Caki2 (cell line): ENCODE measurements around the gene TSSK6. TPM values are rescaled to one million over a fixed set of nuclear protein-coding genes. Genes with fewer than 3 reads are reported as not detected.

Experiments
- DNase-seq: peaks from one replicate; pipeline ENCODE4 v3.0.0-alpha.2; 2015; ENCODE audit warnings: low read depth
- in situ Hi-C: cut with HindIII; loops from 2 replicates; pipeline ENCODE4 v1.10.0; 2016; ENCODE audit warnings: low sequenced_read_pairs, low pct_unique_long_range_greater_than_20kb, mixed read lengths
- total RNA-seq: library from RNA; depleted of rRNA; stranded (reverse); fragments of >200 nt; shearing (Covaris generic); gene quantifications from 2 replicates; pipeline ENCODE4 v1.2.3, GENCODE V29; 2014; ENCODE audit warnings: low replicate concordance

TSSK6 gene
- total RNA-seq, 1 experiment from 2014 or later: 4.1 TPM

- in situ Hi-C loops: no loop called here
- DNase-seq: no peak
Measured at GRCh38 chr19:19547674-19548336, 32.5 kb upstream of the TSSK6 start.

GRCh38 chr19:19546751-19547162 lies 31.4 kb upstream of the TSSK6 start:
- in situ Hi-C loops: no loop called here
- no peak for DNase-seq

DNA sequence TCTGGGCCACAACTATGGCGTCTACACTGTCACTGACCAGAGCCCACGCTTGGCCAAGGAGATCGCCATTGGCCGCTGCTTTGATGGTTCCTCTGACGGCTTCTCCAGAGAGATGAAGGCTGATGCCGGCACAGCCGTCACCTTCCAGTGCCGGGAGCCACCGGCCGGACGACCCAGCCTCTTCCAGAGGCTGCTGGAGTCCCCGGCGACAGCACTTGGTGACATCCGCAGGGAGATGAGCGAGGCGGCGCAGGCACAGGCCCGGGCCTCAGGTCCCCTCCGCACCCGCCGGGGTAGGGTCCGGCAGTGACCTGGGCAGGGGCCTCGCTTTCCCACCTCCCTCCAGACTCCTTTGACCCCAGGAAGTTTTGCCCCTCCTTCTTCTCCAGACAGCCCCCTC lies 30.4 kb upstream of the TSSK6 start:
- no peak for DNase-seq
- in situ Hi-C loops: no loop called here

DNA sequence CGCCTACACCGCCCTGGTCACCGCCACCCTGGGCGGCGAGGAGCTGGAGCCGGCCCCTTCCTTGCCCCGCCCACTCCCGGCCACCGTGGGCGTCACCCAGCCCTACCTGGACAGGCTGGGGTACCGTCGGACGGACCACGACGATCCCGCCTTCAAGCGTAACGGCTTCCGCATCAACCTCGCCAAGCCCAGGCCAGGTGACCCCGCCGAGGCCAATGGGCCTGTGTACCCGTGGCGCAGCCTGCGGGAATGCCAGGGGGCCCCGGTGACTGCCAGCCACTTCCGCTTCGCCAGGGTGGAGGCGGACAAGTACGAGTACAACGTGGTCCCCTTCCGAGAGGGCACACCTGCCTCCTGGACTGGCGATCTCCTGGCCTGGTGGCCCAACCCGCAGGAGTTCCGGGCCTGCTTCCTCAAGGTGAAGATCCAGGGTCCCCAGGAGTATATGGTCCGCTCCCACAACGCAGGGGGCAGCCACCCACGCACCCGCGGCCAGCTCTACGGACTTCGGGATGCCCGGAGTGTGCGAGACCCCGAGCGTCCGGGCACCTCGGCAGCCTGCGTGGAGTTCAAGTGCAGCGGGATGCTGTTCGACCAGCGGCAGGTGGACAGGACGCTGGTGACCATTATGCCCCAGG lies 29.7 kb upstream of the TSSK6 start:
- in situ Hi-C loops: no loop called here

GRCh38 chr19:19544257-19544953 lies 29.1 kb upstream of the TSSK6 start:
- in situ Hi-C loops: no loop called here
- DNase-seq: no peak

More for the DNA sequence above, 29.7 kb upstream of the TSSK6 start:
- DNase-seq: no peak

DNA sequence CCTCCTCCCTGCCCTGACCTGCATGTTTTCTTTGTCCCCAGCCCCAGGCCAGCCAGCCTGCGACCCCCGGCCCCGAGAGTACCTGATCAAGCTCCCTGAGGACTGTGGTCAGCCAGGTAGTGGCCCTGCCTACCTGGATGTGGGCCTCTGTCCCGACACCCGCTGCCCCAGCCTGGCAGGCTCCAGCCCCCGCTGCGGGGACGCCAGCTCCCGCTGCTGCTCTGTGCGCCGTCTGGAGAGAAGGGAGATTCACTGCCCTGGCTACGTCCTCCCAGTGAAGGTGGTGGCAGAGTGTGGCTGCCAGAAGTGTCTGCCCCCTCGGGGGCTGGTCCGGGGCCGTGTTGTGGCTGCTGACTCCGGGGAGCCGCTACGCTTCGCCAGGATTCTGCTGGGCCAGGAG lies 28.3 kb upstream of the TSSK6 start:
- no peak for DNase-seq
- in situ Hi-C loops: no loop called here

DNA sequence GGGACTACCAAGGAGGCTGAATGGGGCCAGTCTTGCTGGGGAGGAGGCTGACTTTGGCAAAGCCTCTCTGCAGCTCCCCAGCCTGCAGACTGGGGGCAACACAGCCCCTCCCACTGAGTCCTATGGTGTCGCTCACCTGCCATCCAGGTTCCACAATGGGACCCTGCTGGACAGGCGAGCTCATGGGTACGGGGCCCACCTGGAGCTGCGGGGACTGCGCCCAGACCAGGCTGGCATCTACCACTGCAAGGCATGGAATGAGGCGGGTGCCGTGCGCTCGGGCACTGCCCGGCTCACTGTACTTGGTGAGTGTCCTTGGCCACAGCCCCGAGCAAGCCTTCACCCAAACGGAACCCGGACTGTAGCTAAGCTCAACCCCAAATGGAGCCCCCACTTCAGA lies 27.8 kb upstream of the TSSK6 start:
- DNase-seq: no peak
- in situ Hi-C loops: no loop called here

GRCh38 chr19:19542507-19542906 lies 27.2 kb upstream of the TSSK6 start:
- DNase-seq: no peak
- in situ Hi-C loops: no loop called here

- DNase-seq: no peak
- in situ Hi-C loops: no loop called here
Measured at GRCh38 chr19:19541616-19542015, 26.3 kb upstream of the TSSK6 start.

DNA sequence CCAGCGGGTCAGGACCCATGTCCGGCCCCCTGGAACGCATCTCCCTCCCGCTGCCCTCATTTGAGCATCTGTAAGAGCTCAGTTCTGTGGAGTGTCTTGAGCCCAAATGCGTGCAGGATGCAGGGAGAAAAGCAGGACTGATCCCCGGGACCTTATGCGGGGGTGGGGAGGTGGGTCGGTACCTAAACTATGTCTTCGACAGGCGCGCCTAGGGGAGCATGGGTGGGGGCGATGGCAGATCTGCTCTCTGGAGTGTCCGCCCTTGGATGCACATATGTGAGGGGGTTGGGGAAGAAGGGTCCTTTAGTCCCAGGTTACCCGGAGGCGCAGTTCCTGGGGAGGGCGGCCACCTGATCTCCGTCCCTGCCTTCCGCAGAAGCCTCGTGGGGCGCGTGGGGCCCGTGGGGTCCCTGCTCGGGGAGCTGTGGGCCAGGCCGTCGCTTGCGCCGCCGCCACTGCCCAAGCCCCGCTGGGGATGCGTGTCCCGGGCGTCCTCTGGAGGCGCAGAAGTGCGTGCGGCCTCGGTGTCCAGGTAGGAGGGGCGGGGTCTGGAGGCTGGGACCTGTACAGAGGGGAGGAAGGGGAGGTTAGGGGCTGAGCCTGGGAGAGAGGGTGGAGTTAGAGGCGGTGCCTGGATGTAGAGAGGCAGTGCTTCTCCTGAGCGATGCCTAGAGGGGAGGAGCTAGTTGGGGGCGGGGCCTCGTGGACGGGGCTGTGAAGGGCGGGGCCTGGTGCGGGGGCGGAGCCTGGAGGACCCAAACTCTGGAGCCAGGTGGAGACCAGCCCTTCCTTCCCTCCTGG lies 25.6 kb upstream of the TSSK6 start:
- DNase-seq: no peak
- in situ Hi-C loops: no loop called here

DNA sequence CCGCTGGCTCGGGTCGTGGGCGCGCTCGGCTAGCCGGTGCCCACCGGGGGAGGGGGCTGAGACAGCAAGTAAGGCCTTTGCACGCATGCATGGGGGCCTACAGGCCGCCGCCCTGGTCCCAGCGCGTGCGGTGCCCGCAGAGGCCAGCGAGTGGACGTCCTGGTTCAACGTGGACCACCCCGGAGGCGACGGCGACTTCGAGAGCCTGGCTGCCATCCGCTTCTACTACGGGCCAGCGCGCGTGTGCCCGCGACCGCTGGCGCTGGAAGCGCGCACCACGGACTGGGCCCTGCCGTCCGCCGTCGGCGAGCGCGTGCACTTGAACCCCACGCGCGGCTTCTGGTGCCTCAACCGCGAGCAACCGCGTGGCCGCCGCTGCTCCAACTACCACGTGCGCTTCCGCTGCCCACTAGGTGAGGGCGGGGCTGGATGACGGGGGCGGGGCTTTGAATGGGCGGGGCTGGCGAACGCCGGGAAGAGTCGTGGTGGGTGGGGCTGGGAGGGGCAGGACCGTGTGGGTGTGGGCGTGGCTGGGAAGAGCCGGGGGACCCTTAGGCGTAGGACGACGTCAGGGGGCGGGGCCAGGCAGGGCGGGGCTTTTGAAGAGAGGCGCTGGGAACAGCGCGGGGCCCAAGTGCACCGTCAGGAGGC lies 24.8 kb upstream of the TSSK6 start:
- DNase-seq: no peak
- in situ Hi-C loops: no loop called here

DNA sequence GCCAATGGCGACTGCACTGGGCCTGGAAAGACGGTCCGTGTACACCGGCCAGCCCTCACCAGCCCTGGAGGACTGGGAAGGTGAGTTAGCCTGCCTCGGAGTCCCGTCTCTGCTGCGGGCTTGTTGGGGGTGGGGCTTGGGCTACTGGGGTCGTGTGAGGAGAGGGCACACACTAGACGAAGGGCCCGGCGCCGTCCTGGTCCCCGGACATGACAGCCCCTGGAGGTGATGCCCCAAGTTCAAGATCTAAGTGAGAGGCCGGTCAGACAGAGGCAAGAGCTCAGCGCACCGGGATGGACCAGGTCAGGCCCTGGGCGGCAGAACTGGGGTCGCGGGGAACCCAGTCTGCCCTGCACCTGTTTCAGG lies 24.3 kb upstream of the TSSK6 start:
- no peak for DNase-seq
- in situ Hi-C loops: loop anchor here (10.0 kb wide), 1 partner anchor 125 kb away; the partner anchor contains the start of genes ATP13A1 and ZNF101

GRCh38 chr19:19538785-19539166 lies 23.4 kb upstream of the TSSK6 start:
- in situ Hi-C loops: loop anchor here (10.0 kb wide), 1 partner anchor 126 kb away; the partner anchor contains the start of genes ATP13A1 and ZNF101
- no peak for DNase-seq

- DNase-seq: no peak
- in situ Hi-C loops: loop anchor here (10.0 kb wide), 1 partner anchor 127 kb away; the partner anchor contains the start of genes ATP13A1 and ZNF101
Measured at GRCh38 chr19:19538061-19538784, 22.9 kb upstream of the TSSK6 start, which contains the start of gene CILP2. CILP2 (plus strand) TSS chr19:19538265; CDS start chr19:19538350, 85 bp downstream.

DNA sequence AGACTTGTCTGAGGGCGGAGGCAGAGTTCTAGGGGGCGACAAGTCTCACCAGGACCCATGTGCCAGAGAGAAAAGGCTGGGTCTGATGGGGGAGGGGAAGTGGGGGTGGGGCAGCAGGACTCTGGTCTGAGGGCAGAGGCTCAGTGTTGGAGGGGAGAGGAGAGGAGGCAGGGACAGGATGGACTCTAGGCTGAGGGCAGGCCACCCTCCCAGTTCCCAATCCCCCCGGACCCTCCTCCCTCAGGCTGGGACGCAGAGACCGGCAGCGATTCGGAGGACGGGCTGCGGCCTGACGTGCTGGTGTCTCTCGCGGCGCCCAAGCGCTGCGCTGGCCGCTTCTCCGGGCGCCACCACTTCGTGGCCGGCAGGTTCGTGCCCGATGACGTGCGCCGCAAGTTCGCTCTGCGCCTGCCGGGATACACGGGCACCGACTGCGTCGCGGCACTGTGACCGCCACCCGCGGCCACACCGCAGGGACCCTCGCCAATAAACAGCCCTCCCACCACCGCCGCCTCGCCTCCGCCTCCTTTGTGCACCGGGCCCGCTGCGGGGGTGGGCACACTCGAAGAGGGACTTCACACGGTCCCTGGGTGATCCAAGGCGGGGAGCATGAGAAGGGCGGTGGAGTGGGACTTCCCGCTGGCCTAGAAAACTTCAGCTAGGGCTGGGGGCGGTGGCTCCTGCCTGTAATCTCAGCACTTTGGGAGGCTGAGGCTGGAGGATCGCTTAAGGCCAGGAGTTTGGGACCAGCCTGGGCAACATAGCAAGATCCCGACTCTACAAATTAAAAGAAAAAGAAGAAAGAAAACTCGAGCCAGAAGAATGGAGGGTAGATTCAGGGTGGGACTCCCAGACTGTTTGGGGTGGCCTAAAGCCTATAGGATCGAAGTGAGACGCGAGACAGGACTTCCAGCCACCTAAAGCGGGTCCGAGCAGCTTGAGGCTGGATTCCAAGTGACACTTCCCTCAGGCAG lies 22.0 kb upstream of the TSSK6 start:
- in situ Hi-C loops: loop anchor here (10.0 kb wide), 1 partner anchor 127 kb away; the partner anchor contains the start of genes ATP13A1 and ZNF101
- DNase-seq: no peak
